Activated naive CD4-positive, alpha-beta T cell (primary cell): Measurements from ENCODE around the gene SOBP.
A peak's percentile ranks its signal among the peaks of the same experiment; 100 is the strongest.

Experiments
- DNase-seq, 4 experiments: peaks; one replicate each; lab custom pipeline; 2025; lab: John Stamatoyannopoulos, UW

SOBP gene

DNA sequence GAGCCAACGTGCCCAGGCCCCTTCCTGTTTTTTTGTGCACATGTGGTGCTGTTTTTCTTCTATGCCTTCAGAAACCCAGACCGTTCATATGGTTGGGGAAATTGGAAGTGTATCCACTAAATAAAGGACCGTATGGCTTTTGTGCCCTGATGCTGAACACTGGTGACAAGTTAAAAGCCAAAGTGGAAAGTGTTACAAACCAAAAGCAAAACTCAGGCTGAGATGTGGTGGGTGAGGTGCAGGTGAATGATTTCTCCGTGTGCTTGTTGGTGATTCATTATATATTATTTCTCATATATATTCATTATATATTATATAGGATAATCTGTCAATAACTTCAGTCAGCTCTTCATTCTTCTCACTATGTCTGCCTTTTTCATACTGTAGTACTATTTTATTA is 148.6 kb downstream of the SOBP start:
- no peak for DNase-seq

- DNase-seq: no peak
Observed at GRCh38 chr6:107639511-107639910, 149.6 kb downstream of the SOBP start.

DNA sequence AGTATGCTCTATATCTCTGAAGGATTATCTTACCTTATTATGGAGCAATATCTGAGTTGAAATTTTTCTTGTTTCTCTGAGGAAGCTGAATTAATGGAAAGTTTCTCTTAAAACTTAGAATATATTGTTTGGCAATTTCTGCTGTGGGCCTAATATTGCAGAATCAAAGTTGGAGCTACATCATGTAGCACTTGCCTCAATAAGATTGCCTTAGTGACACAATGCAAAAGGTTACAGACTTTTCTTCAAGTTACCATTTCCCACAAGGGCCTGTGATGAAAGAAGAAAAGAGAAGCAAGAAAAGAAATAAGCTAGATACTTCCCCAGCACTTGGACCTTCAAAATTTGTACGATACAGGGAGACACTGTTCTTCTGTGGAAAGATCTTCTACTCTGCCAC is 151.2 kb downstream of the SOBP start:
- DNase-seq: no peak

DNA sequence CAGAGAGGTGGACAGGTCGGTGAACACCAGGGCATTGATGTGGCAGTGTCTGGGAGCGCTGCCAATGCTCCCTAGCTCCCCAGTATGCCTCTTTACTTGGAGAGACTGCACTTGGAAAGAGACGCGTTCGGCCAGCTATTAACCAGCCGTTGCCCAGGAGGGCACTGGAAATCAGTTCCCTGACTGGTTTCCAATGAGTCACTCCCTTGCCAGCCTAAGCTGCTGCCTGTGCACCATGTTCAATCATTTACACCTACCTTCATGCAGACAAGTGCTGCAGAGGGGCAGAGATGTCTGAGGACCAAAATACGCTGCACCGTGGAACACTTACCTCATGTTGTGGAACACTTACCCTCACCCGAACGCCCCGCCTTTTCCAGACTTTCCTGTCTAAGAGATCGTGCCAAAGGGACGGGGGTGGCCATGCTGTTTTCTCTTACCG is 151.6 kb downstream of the SOBP start:
- no peak for DNase-seq

DNA sequence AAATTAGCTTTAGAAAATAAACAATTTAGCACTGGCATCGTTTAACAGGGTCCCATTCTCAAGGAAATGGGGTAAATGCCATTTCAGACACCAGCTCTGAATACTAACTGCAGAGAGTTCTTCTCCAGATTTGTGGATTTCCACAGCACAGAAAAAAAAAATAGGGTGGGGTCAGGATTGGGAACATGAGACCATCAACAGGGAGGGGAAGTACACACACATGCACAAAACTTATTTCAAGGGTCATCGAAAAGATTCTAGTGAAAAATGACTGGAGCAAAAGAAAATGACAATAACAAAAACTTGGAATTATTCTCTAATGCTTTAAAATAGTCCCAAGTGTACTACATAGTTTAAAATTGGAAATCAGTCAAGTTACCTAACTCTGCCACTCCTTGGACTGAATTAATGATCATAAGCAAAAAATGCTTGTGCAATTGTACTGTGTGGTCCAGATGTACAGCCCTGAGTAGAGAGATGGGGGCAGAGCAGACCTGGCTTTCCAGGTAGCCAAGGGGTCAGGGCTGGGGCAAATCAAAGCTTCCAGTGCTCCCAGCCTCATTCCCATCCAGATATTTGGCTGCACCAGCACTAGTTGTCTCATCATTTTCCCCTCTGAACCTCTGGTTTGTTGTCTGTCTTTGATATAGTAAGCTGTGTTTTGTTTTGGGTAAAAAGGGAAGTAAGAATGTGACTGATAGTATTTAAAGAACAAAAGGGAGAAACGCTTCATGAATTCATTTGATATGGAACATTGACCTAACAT is 152.4 kb downstream of the SOBP start:
- DNase-seq: no peak

DNA sequence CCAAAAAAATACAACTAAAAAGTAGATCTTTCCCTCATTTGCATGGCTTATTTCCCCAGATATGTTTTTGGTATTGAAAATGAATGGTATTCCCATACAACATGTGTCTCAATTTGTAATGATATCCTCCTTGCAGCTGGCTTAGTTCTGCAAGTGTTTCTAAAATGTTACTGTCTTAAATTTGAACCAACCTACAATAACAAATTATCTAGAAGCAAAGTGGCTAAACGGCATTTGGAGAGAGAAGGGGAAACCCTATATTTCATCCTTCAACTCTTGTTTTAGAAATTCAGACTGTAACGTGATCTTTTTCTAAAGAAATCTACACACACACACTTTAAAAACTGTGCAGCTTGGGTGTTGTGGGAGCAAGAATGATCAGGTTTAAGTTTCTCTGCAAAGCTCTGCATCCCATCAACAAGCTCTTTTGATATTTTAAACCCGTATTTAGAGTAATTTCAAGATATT is 153.0 kb downstream of the SOBP start:
- DNase-seq: no peak

DNA sequence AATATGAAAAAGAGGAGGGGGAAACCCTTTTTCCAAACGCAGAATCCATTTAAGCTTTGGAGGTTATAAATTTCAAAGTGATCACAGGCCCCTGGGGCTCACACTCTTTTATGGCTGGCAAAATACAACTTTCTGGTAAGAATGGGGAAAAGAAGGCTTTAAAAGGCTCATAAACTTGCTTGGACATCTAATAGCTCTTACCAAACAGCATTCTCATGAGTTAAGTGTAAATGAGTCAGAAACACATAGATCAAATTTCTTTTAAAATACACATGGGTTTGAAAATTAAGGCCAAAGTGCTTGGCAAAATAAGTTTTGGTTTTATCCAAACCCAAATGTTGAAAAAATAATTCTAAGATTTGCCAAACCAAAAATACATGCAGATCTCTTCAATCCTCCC is 154.6 kb downstream of the SOBP start:
- no peak for DNase-seq

- no peak for DNase-seq
Observed at GRCh38 chr6:107645740-107646139, 155.8 kb downstream of the SOBP start.

DNA sequence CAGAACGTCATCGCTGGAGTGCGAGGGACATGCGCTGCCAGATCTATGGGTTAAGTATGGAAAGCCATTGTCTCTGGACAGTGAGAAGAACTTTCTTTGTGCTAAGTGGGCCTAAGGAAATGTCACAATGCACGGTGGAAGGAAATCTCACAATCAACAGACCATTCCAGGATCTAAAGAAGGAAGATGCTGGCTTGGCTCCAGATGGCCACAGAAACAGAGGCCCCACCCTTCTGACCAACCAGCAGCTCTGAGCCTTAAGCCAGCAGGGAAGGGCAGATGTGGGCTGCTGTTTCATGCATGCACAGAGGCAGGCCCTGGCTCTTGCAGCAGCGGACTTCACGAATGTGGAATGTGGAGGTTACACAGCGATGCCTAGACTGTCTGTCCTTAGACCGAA is 156.3 kb downstream of the SOBP start:
- DNase-seq: no peak

DNA sequence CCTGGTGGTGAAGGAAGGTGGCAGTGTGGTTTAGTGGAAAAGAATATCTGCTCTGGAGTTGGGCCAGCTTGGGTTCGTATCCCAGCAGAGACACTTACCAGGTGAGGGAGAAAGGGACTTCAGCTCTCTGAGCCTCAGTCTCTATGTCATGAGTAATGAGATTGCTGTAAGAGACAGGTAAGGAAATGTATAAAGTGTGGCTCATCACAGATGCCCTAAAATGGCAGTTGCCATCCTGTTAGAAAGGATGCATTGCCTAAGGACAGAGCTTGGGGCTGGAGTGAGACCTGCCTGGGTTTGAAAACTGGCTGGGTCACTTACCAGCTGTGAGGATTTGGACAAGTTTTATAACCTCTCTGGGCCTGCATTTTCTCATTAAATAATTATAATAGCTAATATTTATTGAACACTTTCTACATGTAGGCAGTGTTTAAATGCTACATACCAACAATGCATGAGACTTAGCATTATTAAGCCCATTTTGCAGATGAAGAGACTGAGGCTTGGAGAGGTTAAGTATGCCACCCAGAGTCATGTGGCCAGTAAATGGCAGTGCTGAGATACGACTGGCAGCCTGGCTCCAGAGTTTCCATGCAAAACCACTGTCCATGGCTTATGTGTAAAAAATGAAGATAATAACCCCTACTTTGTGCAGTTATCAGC is 157.0 kb downstream of the SOBP start:
- no peak for DNase-seq

DNA sequence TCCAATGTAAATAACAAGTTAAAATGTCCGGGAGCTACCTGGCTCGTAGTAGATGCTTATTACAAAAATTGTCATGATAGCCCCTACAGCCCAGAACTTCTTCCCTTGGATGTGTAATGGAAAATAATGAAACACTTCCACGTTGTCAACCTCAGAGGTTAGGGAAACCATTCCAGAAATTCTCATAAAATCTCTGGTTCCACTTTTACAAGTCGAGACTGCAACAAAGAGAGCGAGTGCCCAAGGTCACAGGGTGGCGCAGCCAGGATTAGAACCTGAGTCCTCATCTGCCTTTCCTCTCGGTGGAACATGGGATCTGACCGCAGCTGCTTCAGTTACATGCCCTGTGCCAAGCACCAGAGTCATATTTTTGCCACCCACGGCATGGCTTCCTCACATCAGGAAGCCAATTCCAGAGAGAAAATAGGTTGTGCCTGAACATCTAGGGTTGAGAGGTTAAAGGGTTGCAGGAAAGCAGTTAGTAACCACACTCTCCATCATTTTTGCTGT is 157.6 kb downstream of the SOBP start:
- no peak for DNase-seq

- no peak for DNase-seq
Observed at GRCh38 chr6:107648983-107649382, 159.1 kb downstream of the SOBP start.

DNA sequence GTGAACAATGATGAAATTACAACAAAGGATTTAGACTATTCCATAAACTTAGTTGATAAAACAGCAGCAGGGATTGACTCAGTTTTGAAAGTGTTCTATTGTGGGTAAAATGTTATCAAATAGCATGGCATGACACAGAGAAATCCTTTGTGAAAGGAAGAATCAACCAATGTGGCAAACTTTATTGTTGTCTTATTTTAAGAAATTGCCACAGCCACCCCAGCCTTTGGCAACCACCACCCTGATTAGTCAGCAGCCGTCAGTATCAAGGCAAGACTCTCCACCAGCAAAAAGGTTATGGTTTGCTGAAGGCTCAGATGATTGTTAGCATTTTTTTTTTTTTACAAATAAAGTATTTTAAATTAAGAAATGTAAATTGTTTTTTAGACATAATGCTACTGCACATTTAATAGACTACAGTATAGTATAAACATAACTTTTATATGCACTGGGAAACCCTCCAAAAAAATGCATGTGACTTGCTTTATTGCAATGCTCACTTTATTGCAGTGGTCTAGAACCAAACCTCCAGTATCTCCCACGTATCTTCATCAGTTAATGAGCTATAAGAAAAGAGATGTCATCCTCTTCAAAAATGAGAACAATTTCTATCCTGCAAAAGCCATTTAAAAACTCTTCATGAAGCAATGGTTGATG is 162.7 kb downstream of the SOBP start:
- DNase-seq: no peak

- no peak for DNase-seq
Observed at GRCh38 chr6:107653183-107653580, 163.3 kb downstream of the SOBP start.

DNA sequence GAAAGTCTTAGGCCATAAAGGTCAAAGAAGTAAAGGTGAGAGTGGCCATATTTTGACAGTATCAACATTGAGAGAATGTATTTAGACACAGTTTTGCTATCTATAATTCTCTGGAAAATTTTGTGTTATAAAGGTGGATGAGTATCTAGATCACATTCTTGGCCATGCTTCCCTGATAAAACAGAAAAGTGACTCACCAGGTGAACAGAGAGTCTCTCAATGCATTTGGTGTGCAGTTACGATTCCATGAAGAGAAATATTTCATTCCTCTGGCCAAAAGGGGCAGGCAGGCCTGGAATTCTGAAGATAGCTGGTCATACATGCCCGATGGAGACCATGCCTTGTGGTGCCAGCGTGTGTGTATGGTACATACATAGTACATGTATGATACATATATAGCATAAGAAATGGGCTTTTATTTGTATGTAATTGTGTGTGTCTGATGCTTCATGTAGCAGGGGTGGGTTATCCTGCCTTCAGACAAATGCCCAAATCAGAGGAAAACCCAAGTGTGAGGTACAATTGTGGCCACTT is 164.0 kb downstream of the SOBP start:
- DNase-seq: no peak

DNA sequence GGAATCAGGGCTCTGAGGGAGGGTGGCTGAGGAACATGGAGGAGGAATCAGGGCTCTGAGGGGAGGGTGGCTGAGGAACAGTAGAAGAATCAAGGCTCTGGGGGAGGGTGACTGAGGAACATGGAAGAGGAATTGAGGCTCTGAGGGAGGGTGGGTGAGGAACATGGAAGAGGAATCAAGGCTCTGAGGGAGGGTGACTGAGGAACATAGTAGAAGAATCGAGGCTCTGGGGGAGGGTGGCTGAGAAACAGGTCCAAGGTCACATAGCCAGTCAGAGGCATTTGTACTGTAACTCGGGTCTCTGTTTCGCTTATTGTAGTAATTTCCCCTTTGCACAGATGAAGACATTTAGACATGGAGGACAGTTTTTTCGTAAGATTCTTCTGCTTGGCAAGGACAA is 164.8 kb downstream of the SOBP start:
- DNase-seq: no peak

GRCh38 chr6:107655245-107655644 is 165.3 kb downstream of the SOBP start:
- DNase-seq: no peak

- DNase-seq: no peak
Observed at GRCh38 chr6:107655864-107656263, 165.9 kb downstream of the SOBP start.

DNA sequence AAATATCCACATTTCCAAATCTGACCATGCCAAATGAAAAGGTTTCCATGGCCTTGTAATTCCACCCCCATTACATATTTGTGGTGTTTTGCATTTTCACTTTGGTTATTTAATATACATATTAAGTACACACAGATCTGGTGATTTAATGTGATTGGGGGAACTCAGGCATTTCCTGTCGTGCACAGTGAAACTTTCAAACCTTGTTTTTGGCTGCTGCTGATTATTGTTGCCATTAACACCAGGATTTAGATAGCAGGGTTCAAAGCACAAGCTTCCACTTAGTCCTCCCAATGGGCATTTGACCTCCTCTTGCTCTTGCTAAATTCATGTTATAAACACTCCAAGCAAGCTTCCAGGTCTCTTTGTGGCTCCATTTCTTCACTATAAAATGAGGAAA is 166.5 kb downstream of the SOBP start:
- DNase-seq: no peak

DNA sequence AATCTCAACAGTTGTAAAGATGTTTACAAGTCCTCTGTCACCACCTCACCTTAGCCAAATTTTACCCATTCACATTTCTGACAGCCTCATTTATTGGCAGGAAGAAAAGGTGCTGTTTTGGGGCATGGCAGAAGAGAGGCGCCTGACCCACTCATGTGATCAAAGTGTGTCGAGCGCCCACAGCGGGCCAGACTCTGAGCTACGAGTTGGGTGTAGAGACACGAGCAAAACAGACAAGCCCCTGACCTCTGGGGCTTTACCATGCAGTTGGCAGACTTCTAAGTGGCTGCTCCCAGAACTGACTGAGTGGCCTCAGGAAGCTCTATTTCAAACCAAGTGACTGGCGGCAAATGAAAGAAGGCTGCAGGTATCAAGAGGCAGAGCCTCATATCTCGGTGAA is 167.0 kb downstream of the SOBP start:
- no peak for DNase-seq

- no peak for DNase-seq
Observed at GRCh38 chr6:107657373-107657754, 167.4 kb downstream of the SOBP start.

GRCh38 chr6:107657755-107658461 is 168.0 kb downstream of the SOBP start:
- DNase-seq: peak in 1 of 4 experiments; percentile 17
